GM18867 (cell line): ENCODE data around the gene EVPLL.
A peak's percentile ranks its signal among the peaks of the same experiment; 100 is the strongest.
"Not testable (repeated sequence)": the region's sequence is repeated elsewhere in the genome, so short reads cannot be mapped to it uniquely, and the experiment has no call there.

Experiments used
- ATAC-seq: cut with Tn5 transposase; IDR thresholded peaks from one replicate; pipeline ENCODE4 v1.9.1; 2021; ENCODE audit warnings: mild to moderate bottlenecking, moderate library complexity; ENCODE audit not compliant: unreplicated experiment

The EVPLL gene

DNA sequence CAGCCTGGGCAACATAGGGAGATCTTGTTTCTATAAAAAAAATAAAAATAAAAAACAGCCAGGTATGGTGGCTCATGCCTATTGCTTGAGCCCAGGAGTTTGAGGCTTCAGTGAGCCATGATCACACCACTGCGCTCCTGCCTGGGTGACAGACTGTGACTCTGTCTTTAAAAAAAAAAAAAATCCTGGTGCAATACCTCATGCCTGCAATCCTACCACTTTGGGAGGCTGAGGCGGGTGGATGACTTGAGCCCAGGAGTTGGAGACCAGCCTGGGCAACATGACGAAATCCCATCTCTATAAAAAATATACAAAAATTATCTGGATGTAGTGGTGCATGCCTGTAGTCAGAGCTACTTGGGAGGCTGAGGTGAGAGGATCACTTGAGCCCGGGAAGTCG, 1.0 kb downstream of the EVPLL start:
- not testable (repeated sequence) for ATAC-seq

DNA sequence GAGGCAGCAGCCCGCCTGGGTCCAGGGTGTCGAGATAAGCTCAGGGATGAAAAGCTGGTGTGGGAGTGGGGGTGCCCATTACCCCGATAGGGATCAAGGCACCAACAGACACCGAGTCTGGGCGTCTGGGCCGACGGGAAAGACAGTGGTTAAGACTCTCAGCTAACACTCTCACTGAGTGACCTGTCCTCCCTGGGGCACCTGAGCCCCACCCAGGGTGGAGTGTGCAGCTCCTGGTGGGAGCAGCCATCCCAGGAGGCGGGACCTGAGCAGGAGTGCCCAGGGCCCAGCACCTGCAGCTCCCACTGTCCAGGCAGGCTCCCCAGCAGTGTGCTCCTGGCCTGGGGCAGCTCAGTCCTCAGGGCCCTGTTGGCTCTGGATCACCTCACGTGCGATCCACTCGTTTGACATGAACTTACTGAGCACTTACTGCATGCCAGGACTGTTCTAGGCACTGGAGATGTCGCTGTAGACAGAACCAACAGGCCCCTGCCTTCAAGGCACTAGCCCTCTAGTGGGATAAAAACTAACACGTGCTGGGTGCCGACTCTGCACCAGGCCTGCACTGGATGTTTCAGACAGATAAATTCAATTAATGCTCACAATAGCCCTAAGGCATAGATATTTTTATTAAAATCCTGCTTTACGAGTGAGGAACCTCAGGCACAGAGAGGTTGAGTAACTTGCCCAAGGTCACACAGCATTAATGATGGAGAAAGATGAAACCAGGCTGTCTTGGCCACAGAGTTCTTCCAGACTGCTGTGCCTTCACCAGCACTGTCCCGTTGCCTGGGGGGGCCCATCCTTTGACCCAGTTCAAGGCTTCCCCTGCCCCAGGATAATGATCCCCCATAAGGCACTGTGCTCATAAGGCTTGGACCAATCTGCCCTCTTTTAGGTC, 1.9 kb downstream of the EVPLL start:
- no peak for ATAC-seq

DNA sequence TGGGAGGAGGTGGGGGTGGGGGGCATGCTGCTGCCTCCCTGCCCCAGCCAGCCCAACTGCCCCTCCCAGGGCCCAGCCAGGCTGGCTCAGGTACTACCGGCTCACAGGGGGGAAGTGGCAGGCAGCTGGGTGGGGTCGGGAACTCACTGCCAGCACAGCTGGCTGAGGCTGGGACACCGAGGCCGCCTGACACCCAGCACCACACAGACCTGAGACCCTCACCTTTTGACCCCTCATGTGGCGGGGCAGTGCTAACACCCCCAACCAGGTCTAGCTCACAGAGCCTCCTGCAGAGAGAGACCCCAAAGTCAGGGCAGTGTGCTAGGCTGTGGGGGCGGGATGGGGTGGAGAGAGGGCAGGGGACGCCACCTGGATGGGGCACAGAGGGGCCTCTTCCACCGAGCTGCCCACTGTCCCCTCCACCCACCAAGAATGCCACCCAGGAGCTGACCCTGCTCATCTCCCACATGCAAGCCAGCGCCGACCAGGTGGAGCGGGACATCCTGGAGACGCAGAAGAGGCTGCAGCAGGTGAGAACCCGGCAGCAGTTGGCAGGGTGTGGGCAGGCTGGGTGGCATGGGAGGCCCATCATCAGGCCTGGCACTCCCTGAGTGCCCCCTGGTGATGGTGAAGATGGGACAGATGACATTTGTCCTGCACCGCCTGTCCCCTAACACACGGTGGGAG, 3.0 kb downstream of the EVPLL start:
- no peak for ATAC-seq

DNA sequence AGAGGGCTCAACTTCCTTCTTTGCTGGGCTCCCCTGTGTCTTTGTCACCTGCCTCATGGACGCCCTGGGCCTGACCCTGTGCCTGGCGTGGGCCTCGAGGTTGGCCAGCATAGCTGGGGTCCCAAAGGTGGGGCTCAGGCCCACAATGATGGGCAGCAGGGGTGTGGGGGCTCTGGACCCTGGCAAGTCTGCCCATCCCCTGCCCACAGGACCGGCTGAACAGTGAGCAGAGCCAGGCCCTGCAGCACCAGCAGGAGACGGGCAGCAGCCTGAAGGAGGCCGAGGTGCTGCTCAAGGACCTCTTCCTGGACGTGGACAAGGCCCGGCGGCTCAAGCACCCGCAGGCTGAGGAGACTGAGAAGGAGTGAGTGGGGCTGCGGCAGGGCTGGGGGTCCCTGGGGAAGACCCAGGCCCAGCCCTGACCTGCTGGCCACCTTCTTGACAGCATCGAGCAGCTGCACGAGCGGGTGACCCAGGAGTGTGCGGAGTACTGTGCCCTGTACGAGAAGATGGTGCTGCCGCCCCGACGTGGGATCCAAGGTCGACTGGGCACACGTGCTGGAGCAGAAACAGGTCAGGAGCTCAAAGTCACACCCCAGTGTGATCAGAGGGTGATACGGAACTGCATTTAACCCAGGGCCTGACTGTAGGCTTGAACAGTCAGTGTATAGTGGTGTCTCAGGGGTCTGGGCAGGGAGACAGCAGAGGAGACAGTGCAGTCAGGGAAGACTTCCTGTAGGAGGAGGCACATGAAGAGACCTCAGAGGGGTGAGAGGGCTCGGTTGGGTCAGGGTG, 3.8 kb downstream of the EVPLL start:
- no peak for ATAC-seq

DNA sequence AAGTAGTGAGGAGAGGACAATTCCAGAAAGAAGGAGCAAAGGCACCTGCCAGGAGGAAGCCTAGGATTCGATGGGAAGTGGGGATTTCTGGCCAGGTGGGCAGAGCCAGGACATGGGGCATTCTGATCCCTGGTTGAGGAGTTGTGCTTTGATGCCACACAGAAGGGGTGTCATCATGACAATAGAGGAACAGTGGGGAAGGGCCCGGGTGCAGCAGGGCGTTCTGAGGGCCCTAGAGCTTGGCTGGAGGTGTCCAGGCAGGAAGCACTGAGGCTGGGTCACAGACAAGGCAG, 4.3 kb downstream of the EVPLL start:
- ATAC-seq: no peak

DNA sequence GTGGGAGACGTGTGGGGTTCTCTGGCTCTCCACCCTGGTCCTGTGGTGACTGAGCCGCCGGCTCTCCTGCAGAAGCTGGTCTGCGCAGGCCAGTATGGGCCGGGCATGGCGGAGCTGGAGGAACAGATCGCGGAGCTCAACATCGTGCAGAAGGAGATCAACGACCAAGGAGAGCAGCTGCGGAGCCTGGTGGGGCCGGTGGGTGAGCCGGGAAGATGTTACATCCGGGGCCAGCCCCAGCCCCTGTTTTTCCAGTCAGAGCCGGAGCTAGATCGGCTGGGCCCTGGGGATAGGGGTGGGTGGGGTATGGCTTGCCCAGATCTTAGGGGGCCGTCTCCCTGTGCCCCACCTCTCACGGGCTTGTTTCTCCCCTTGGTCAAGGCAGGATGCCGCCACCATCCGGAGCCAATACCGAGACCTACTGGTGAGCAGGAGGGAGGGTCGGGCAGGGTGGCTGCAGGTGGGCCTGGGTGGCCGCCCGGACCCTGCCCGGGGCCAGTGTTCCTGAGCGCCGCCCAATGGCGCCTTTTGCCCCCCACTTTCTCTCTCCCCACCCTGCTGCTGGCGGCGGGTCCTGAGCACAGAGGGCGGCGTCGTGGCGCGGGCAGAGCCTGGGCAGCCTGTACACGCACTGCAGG, 5.0 kb downstream of the EVPLL start:
- ATAC-seq: no peak

DNA sequence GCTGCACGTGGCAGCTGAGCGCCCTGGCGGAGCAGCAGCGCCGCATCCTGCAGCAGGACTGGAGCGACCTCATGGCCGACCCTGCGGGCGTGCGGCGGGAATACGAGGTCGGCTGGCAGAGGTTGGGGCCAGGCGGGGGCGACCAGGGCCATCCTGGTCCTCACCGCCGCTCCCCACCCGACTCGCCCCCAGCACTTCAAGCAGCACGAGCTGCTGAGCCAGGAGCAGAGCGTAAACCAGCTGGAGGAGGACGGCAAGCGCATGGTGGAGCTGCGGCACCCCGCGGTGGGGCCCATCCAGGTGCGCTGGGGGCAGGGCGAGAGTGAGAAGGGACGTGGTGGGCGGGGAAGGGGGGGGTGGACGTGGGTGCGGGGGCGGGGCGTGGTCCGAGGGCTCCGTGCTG, 5.5 kb downstream of the EVPLL start:
- ATAC-seq: not testable (repeated sequence)

DNA sequence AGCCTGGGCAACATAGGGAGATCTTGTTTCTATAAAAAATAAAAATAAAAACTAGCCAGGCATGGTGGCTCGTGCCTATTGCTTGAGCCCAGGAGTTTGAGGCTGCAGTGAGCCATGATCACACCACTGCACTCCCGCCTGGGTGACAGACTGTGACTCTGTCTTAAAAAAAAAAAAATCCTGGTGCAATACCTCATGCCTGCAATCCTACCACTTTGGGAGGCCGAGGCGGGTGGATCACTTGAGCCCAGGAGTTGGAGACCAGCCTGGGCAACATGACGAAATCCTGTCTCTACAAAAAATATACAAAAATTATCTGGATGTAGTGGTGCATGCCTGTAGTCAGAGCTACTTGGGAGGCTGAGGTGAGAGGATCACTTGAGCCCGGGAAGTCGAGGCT, 6.7 kb downstream of the EVPLL start:
- ATAC-seq: not testable (repeated sequence)

DNA sequence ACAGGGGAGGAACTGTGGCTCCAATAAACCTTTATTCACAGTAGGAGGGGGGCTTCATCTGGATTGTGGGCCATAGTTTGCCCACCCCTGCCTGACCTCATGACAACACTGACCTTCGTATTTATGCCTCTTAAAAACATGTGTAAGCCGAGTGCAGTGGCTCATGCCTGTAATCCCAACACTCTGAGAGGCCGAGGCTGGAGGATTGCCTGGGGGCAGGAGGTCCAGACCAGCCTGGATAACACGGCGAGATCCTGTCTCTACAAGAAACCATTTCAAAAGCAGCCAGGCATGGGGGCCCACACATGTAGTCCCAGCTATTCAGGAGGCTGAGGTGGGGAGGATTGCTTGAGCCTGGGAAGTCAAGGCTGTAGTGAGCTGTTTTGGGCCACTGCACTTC, 10.0 kb downstream of the EVPLL start:
- not testable (repeated sequence) for ATAC-seq

DNA sequence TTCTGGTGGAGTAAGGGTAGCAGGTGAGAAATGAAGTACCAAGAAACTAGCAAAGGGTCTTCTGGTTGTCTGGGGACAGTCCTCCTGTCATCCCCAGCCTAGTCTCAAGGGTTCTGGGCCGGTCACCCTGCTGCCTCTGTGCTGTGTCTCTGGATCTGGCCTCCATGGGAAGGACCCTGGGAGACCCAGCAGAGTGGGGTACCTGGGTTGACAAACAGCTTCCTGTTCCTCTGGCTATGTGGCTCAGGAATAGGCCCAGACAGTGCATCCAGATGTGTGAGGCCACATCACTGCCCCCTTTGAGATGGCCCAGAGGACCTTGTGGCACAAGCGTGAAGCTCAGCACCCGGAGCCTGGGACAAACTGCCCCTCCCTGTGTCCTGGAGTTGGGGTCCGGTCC, 10.7 kb downstream of the EVPLL start:
- not testable (repeated sequence) for ATAC-seq

DNA sequence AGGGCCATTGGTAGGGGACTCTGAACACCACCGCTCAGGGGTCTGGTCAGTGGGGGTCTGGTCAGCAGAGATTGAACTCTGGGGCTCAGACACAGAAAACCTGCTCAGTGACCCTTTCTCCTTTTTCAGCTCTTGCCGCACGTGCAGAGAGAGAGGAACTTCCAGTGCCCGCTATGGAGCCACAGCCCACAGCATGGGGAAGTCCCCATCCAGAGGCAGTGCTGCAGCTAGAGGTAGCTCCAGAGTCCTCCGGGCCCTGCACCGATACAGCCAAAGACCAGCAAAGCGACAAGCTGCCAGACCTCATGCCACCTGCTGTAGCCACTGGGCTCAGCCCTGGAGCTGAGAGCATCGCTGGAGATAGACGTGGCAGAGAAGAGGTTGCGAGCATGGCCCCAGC, 11.2 kb downstream of the EVPLL start:
- ATAC-seq: not testable (repeated sequence)

DNA sequence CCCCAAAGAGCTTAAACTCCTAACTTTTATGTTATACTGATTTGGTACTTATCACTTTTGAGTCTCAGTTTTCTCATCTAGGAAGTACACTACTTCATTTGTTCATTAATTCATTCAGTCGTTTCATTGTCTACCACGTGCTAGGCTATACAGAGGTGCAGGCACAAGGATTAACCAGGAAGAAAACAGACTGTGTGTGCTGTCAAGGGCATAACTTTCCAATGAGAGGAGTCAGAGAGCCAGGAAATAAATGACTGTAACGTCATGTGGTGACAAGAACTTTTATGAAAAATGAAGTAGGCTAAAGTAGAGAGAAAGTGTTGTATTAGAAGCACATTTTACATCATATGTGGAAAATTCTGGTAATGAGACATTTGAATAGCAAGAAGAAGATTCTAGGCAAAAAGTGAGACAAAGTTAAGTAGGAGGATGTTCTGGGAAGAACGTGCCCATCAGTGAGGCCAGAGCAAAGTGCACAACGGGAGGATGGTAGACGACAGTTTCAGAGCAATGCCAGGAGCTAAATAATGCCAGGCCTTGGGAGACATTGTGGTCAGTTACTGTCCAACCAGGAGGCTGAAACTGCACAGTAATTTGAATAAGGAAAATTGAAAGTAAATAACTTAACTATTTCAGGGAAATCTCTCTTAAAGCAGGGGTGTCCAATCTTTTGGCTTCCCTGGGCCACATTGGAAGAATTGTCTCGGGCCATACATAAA, 24.5 kb downstream of the EVPLL start:
- not testable (repeated sequence) for ATAC-seq

DNA sequence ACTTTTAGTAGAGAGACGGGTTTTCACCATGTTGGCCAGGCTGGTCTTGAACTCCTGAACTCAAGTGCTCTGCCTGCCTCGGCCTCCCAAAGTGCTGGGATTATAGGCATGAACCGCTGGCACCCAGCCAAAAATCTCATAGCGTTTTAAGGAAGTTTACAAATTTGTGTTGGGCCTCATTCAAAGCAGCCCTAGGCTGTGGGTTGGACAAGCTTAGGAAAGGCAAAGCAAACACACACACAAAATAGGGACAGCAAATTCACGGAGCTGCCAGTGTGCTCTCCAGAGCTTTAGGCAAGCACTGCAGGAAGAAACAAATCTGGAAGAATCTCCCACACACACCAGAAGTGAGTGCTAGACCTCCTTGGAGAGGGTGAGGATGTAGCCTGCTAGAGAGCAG, 25.6 kb downstream of the EVPLL start:
- ATAC-seq: not testable (repeated sequence)

DNA sequence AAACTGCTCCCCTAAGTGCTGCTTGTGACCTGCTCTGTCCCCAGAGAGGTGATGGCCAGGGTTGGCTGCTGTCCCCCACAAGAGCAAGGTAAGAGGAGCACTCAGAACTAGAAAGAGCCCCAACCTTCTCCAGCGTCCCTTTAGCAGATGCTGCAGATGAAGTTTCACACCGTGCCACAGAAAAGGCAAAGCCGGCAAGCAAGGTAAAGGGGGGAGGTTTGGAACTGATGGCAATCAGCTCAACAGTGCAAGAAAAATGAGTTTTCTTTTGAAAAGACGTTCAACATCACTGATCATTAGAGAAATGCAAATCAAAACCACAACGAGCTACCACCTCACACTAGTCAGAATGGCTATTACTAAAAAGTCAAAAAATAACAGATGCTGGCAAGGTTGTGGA, 26.0 kb downstream of the EVPLL start:
- peak; percentile 86 for ATAC-seq

DNA sequence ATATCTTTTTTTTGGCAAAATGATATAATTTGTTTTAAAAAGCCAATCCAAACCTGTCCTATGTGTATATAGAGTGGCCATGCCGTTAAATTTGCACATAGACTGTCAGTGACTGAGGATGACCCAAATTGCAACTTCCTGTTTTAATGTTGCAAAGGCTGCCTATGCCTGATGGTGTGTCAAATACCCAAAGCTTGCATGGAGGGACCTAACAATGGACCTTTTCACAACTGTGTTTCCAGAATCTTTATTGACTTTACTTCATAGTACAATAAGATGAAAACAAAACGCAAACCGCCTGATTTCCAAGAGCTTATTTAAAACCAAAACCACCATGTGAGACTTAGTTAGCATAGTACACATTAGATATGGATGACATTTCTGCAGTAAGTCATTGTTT, 31.3 kb downstream of the EVPLL start:
- not testable (repeated sequence) for ATAC-seq

DNA sequence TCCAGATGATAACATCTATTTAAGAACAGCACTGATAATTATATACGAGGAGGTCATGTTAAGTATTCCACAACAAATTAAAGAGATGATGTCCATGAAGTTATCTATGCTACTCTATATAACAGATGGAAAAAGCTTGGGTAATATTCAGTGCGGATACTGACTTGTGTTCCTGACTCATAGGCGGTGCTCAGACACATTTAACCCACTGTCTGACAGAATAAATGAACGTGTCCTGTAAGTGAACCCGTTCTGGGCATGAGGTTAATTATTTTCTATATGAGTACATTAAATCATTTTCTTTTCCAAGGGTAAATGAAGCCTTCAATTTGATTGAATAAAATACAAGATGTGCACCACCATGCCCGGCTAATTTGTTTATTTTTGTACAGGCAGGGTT, 31.7 kb downstream of the EVPLL start:
- not testable (repeated sequence) for ATAC-seq

DNA sequence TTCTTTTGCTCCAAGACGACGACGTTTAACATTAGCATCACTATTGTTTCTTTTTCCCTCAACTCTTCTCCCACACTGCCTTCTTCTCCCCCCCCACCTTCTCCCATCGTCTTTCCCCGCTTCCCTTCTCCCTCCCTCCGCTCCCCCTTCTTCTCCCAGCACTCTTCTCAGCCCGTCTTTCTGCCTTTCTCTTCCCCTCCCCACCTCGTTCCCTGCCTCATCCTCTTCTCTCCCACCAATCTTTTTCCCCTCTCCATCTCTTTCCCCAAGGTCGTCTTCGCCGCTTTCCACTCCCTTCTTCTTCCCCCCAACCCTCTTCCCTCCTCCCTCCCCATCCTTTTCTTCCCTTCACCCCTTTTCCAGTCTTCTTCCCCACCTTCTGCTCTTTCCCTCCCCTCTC, 33.2 kb downstream of the EVPLL start:
- not testable (repeated sequence) for ATAC-seq

DNA sequence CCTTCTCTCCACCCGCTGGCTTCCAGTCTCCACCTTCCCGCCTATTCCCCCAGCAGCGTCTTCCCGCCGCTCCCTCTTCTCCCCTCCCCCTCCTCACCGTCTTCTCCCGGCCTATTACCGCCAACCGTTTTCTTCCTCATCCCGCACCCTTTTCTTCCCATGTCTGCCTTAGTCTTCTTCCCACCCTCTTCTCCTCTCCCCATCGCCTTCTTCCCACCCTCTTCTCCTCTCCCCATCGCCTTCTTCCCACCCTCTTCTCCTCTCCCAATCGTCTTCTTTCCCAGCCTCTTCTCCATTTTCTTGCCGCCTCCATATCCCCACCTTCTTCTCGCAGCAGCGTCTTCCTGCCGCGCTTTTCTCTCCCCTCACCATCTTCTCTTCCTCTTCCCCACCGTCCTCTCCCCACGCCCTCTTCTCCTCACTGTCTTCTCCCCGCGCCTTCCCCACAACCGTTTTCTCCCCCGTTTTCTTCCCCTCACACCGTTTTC, 33.8 kb downstream of the EVPLL start:
- ATAC-seq: peak; percentile 6

DNA sequence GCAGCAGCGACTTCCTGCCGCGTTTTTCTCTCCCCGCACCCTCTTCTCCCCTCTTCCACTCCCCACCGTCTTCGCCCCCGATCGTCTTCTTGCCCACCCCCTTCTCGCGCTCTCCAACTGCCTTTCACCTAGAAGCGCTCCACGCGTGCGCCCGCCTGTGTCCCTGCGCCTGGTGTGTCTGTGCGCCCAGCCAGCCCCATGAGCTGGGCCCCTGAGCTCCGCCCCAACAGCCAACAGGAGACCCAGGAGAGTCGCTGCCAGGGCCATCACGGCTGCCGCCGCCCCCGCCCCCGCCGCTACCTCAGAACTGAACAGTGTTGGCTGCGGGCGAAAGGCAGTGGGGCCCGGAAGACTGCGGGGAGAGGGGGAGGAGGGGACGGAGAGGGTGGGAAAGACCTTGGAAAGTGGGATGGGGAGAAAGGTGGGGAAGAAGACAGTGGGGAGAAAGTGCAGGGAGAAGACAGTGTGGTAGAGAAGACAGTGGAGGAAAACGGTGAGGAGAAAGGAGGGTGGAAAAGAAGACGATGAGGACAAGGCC, 34.5 kb downstream of the EVPLL start:
- peak; percentile 75 for ATAC-seq

DNA sequence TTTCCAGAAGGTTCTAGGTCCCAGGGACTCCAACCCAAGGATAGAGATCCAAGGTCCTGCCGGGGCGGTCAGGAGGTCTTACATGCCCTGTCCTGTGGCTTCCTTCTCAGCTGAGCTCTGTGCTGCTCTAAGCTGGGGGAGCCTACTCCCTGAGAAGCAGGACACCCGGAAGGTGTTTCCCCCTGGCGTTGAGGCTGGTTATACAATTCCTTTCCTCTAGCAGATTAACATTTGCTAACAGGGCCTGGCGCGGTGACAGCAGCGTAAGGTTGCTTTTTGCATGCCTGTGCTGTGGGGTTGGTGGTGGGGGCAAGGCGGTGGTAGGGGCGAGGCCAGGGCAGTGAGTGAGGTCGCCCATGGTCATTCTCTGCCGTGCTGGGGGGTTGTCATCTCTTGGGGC, 43.9 kb downstream of the EVPLL start:
- not testable (repeated sequence) for ATAC-seq
